KBM-7 (cell line): ENCODE measurements around the gene DDO.
"Not testable (repeated sequence)": the region's sequence is repeated elsewhere in the genome, so short reads cannot be mapped to it uniquely, and the experiment has no call there.

Experiments
- DNase-seq: peaks from one replicate; pipeline ENCODE4 v3.0.0-alpha.2; 2015
- in situ Hi-C: fragments of 300-500 bp; cut with MboI; formaldehyde crosslinking; loops from 2 replicates; pipeline ENCODE4 v1.14.3; 2020; ENCODE audit warnings: low sequenced_read_pairs, low pct_unique_long_range_greater_than_20kb, mixed read lengths

DDO gene

DNA sequence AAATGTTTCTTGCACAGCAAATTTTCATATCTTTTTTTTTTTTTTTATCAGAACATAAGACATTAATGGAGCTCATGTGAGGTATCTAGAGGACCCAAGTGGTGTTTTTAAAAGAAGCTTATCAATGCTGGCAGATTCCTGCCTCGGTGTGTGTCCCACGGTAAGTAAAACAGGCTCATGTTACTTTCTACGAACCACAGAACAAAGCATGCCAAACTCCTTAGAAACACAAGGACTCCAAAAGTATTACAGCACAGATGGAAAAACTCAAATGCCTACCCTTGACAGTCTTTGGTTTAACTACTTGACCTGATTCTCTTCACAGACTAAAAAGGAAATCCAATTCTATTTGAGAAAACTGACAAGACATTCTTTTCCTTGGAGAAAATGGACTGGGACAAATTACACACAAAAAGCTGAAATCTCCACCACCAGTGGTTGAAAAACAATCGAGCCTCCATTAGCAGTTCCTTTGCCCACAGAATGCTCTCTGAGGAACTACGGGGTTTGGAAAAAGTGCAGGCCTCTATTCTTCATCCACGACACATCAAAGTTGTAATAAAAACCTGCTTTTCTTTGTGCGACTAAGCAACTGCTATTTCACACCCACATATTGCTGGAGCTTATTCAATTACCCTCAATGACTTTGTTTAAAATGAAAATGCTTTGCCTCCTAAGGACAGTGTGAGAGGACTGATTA lies 62.7 kb downstream of the DDO start:
- DNase-seq, result no peak
- in situ Hi-C loops, result no loop called here

DNA sequence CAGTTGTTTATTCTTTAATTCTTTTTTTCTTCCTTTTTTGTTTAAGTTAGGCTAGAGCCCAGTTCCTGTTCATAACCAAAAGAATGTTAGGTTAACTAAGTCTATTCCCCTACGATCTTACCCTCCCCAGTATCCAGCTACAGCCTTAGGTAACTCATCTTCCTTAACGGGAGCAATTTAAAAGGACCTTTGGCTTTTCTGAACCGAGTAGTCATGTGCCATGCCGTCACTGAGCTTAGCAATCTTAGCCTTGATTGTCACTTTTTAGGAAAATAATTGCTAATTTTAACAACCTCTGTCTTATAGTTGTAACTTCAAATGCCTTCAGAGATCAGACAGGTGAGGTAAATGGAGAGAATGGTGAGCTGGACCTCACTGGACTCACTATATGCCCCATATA lies 63.4 kb downstream of the DDO start:
- in situ Hi-C loops, result no loop called here
- DNase-seq, result no peak

DNA sequence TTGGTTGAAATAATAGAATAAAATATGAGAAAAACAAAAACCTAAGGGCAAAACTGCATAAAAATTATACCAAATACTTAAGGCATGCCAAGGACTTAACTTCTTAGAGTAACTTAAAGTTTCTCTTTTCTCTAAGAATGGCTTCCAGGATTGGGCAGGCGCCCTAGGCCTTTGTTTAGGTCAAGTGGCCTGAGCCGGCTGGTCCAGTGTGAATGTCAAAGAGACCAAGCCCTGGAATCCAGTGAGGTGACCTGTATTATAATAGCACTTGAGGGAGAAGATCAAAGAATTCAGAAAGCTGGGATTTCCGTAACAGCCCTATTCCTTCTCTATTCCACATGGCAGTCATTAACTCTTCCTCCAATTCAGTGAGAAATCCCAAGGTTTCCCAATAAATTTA lies 63.8 kb downstream of the DDO start:
- in situ Hi-C loops, result no loop called here
- no peak for DNase-seq

DNA sequence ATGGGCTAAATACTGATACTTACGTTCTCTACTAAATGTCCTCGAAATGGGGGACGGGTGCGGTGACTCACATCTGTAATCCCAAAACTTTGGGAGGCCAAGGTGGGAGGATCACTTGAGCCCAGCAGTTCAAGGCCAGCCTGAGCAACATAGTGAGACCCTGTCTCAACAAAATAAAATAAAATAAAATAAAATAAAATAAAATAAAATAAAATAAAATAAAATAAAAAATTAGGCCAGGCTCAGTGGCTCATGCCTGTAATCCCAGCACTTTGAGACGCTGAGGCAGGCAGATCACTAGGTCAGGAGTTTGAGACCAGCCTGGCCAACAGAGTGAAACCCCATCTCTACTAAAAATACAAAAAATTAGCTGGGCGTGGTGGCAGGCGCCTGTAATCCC lies 64.8 kb downstream of the DDO start:
- in situ Hi-C loops, DNase-seq: not testable (repeated sequence)

DNA sequence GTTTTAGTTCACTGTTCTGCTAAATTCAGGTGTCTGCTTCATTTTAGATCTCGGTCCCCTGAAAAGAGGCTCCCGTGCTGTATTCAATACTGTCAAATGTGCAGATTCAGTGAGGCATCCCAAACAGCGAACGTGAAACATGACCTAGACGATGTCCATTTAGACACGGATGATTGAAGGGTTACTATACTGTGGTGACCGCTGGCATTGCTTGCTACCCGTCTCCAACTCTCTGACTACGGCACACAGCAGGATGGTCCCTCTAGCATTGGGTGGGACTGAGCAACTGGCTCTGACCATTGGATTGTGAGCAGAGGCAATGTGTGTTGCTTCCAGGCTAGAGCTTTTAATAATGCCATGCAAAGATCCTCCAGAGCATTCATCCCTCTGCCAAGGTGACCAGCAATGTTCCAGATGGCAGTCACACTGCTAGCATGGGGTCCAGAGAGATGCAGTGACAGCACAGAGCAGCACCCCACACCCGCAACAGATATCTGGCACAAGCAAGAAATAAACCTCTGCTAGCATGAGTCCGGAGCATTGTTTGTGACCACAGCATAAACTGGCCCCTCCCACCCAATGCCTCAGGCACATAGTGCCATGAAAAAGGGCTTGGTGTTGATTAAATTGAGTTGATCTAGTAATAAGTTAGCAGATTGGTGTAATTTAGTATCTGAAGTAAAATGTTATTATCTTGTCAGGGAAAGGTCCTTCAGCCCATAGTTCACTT lies 66.2 kb downstream of the DDO start:
- DNase-seq, result no peak
- in situ Hi-C loops, result no loop called here

DNA sequence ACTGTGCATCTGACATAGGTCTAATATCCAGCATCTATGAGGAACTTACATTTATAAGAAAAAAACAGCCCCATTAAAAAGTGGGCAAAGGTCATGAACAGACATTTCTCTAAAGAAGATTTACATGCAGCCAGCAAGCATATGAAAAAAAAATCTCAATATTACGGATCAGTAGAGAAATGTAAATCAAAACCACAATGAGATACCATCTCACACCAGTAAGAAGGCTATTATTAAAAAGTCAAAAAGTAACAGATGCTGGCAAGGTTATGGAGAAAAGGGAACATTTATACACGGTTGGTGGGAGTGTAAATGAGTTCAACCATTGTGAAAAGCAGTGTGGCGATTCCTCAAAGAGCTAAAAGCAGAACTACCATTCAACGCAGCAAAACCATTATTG lies 70.3 kb downstream of the DDO start:
- in situ Hi-C loops, result no loop called here
- DNase-seq, result peak; percentile 40

DNA sequence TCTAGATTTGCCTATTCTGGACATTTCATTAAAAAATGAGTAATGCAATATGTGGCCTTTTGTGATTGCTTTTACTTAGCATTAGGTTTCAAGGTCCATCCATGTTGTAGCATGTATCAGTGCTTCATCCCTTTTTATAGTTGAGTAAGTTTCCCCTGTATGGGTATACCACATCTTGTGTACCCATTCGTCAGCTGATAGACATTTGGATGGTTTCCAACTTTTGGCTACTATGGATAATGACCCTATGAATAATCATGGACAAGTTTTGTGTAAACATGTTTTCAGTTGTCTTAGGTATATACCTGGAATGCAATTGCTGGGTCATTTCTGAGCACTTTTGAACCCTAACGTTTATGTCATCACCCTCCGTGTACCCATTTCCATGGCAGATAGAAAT lies 72.6 kb downstream of the DDO start:
- in situ Hi-C loops, result no loop called here
- DNase-seq, result no peak
